Measurements from ENCODE around the gene UNC13B. TPM values are rescaled to one million over a fixed set of nuclear protein-coding genes. Genes with fewer than 3 reads are reported as not detected.

The UNC13B gene
- total RNA-seq, 1 donor from 2014 or later: 26.5 TPM

DNA sequence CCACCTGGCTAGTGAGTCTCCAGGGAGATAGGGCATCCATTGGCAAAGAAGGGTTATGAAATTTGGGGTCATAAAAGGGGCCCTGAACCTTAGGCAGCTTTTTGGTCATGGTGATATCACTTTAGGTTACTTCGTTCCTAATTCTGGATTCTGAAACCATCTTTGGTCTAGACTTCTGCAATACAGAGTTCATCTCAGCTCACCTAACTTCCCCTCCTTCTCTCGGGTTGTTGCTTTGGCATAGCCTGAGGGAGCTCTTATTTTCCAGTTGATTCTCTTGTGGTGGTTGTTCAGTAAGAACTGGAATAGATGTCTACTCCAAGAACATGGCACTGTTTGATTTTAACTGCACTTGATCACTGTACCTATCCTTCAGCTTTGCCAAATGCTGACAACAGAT lies 179.2 kb downstream of the UNC13B start:
- Histone ChIP-seq H3K27ac (peak overlapping the region; percentile 72 to 73), H3K4me3 (peak overlapping the region; percentile 17 to 47), H3K9me3 (no peaks in the 10 kb centered on the region), H3K27me3 (no peaks in the 10 kb centered on the region), H3K4me1 (peaks cover 9 to 25% of the 10 kb centered on the region in 2 donors), H3K36me3 (no peaks in the 10 kb centered on the region)
- DNase-seq (ENCODE audit: low spot score in 2 of 2): no peak
- intact Hi-C loops (cut with DNase I): loop anchor here (2.0 kb wide), 1 partner anchor 62 kb away; no protein-coding TSS in a partner anchor
- TF ChIP-seq, protein P1, sequence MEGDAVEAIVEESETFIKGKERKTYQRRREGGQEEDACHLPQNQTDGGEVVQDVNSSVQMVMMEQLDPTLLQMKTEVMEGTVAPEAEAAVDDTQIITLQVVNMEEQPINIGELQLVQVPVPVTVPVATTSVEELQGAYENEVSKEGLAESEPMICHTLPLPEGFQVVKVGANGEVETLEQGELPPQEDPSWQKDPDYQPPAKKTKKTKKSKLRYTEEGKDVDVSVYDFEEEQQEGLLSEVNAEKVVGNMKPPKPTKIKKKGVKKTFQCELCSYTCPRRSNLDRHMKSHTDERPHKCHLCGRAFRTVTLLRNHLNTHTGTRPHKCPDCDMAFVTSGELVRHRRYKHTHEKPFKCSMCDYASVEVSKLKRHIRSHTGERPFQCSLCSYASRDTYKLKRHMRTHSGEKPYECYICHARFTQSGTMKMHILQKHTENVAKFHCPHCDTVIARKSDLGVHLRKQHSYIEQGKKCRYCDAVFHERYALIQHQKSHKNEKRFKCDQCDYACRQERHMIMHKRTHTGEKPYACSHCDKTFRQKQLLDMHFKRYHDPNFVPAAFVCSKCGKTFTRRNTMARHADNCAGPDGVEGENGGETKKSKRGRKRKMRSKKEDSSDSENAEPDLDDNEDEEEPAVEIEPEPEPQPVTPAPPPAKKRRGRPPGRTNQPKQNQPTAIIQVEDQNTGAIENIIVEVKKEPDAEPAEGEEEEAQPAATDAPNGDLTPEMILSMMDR (IDR thresholded peaks at IDR 0.05): no peak

DNA sequence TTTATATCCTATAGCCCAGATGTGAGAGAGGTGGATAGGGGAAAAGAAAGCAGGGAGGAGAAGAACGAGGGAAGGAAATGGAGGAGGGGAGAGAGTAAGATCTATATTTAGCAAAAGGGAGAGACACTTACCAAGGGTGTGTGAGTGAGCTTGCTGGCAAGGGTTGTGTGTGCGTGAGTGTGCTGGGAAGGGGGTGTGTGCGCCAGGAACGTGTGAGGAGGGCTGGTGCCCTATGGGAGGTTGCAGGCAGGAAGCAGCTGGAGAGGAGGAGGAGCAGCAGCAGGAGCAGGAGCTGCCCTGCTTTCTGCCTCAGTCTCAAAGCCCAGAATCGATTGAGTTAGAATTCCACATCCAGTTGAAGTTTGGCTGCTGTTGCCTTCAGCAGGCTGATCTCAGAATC lies 179.8 kb downstream of the UNC13B start:
- Histone ChIP-seq H3K36me3 (no peaks in the 10 kb centered on the region), H3K27ac (peak overlapping the region; percentile 72 to 73), H3K4me3 (peak overlapping the region; percentile 17 to 47), H3K4me1 (peaks cover 9 to 25% of the 10 kb centered on the region in 2 donors), H3K27me3 (no peaks in the 10 kb centered on the region), H3K9me3 (no peaks in the 10 kb centered on the region)
- intact Hi-C loops (cut with DNase I): loop anchor here (2.0 kb wide), 1 partner anchor 63 kb away; no protein-coding TSS in a partner anchor
- DNase-seq (ENCODE audit: low spot score in 2 of 2): peak; percentile 23 to 79
- TF ChIP-seq, protein P1 (IDR thresholded peaks at IDR 0.05): no peak

DNA sequence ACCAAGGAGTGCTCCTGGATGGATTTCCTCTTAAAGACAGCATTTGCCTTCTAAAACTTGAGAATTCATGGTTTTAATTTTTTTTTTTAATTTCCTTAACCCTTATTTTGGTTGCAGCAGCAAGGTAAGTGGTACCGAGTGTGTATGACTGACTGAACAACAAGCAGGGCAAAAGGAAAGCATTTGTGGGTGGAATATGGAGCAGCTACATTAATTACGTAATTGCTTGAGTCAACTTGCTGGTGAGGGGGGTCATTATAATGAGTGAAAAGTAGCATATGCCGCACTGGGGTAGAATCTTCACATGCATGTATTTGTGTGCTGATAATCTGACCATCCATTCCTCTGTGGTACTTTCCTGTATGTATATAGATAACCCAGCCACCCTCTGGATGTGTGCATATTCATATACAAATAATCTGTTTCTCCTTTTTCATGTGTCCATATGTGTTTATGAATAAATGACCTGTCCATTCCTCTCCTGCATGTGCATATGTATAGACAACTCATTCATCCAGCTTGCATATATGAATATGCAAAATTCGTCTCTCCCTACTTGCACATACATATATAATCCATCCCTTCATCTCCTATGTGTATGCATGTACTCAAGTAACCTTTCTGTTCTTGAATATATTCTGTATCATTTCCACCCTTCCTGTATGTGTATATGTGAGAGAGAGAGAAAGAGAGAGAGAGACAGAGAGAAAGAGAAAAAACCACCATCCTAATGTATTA lies 180.6 kb downstream of the UNC13B start:
- Histone ChIP-seq H3K27ac (peak overlapping the region; percentile 72 to 73), H3K4me3 (peak overlapping the region; percentile 17 to 47), H3K4me1 (peaks cover 9 to 25% of the 10 kb centered on the region in 2 donors), H3K27me3 (no peaks in the 10 kb centered on the region), H3K9me3 (no peaks in the 10 kb centered on the region), H3K36me3 (no peaks in the 10 kb centered on the region)
- TF ChIP-seq, protein P1 (IDR thresholded peaks at IDR 0.05): no peak
- intact Hi-C loops (cut with DNase I): no loop called here
- no peak for DNase-seq (ENCODE audit: low spot score in 2 of 2)

DNA sequence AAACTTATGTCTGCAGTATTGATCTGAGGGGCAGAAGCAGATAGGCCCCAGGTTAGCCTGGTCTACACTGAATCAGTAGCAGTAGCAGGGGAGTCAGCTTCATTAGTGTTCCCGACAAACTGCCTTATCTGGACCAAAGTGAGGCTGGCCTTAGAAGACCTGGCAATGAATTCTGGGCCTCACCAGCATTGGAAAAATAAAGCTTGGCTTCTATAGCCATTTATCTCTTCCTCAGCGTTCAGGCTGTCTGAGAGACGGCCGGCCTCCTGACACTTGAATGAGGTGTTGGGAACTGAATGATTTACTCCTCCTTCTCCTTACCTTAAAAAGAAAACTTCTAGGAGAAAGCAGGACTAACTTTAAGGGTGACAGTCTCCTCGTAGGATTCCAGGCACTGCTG lies 186.3 kb downstream of the UNC13B start:
- DNase-seq (ENCODE audit: low spot score in 2 of 2): no peak
- H3K36me3 ChIP-seq: no peaks in the 10 kb centered on the region
- H3K9me3 ChIP-seq: no peaks in the 10 kb centered on the region
- TF ChIP-seq, protein P1 (IDR thresholded peaks at IDR 0.05): no peak
- H3K27ac ChIP-seq: no peak overlapping the region
- H3K27me3 ChIP-seq: no peaks in the 10 kb centered on the region
- H3K4me3 ChIP-seq: no peak overlapping the region
- intact Hi-C loops (cut with DNase I): no loop called here
- H3K4me1 ChIP-seq: peaks cover 0 to 12% of the 10 kb centered on the region in 2 donors

DNA sequence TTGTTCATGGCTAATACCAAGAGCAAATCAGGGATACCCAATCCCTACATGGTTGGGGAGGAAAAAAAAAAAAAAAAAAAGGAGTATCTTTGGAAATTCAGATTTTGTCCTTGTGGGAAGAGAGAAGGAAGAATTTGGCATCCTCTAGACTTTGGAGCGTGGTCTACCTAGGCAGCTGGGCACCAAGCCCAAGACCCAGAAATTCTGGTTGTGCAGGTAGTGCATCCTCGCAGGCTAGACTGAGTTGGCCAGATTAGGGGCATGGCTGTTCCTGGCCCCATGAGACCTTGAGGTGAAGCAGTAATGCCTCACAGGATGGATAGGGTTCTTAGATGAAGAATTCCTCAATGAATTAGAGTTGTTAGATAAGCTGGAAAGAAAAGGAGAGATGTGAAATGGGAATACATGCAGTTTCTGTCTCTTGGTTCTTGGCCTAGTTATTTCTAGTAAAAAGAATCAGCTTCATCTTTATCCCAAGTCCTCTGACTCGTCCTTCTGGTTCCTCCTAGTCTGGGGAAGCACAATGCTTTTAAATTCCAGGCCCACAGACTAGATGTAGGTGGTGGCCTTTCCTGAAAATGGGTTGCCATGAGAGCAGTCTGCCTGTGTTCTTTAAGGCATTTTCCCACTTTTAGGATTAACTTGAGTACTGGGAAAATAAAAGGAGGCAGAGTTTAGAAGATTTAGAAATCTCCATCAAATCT lies 187.6 kb downstream of the UNC13B start:
- intact Hi-C loops (cut with DNase I): no loop called here
- H3K9me3 ChIP-seq: no peaks in the 10 kb centered on the region
- H3K4me1 ChIP-seq: peaks cover 0 to 12% of the 10 kb centered on the region in 2 donors
- H3K4me3 ChIP-seq: no peak overlapping the region
- TF ChIP-seq, protein P1 (IDR thresholded peaks at IDR 0.05): no peak
- H3K36me3 ChIP-seq: no peaks in the 10 kb centered on the region
- no peak for DNase-seq (ENCODE audit: low spot score in 2 of 2)
- no peak overlapping the region for H3K27ac ChIP-seq
- H3K27me3 ChIP-seq: no peaks in the 10 kb centered on the region
